IMR-90 (cell line): ENCODE data around the gene PIK3IP1. TPM values are rescaled to one million over a fixed set of nuclear protein-coding genes. Genes with fewer than 3 reads are reported as not detected.

Experiments
- ATAC-seq: fragments of 200-7000 bp; cut with Tn5 transposase; 2 replicates; pipeline ENCODE4 v1.9.1; 2020; ENCODE audit warnings: low read depth, mild to moderate bottlenecking, moderate library complexity
- BruUV-seq: library from RNA; stranded (reverse); fragments of 400-500 nt; replicated peaks from 2 replicates; lab custom pipeline; 2021; lab: Mats Ljungman, UMichigan
- CTCF ChIA-PET: fragments of 300-600 bp; formaldehyde crosslinking; extraction: SDS; loops from one replicate; lab custom pipeline; 2021; ENCODE audit warnings: antibody characterized with exemption; lab: Yijun Ruan, JAX
- POLR2A ChIA-PET: fragments of 300-600 bp; sonication (Branson Sonifier 250); formaldehyde crosslinking; loops from one replicate; lab custom pipeline; 2022; ENCODE audit warnings: antibody characterized with exemption; ENCODE audit not compliant: unreplicated experiment; lab: Charles Lee
- DNase-seq: peaks from one replicate; pipeline ENCODE4 v3.0.0; 2013
- H2AFZ ChIP-seq: replicated peaks from 2 replicates; pipeline ENCODE3; 2013; ENCODE audit warnings: low read length, mild to moderate bottlenecking; ENCODE audit not compliant: poor library complexity
- H2AK5ac ChIP-seq: 2 replicates; pipeline ENCODE4 v1.6.1; 2013; ENCODE audit warnings: low read depth, low read length, inconsistent platforms
- H2AK9ac ChIP-seq: replicated peaks from 2 replicates; pipeline ENCODE3; 2013; ENCODE audit warnings: mild to moderate bottlenecking, low read depth, low read length, moderate library complexity; ENCODE audit not compliant: poor library complexity
- H2BK120ac ChIP-seq: 2 replicates; pipeline ENCODE4 v1.6.1; 2013; ENCODE audit warnings: low read depth, low read length, inconsistent platforms
- H2BK15ac ChIP-seq: 3 replicates; pipeline ENCODE4 v1.6.1; 2013; ENCODE audit warnings: low read depth, low read length, inconsistent platforms
- H2BK20ac ChIP-seq: 2 replicates; pipeline ENCODE4 v1.6.1; 2013; ENCODE audit warnings: low read depth, mild to moderate bottlenecking, inconsistent platforms, low read length, moderate library complexity
- H2BK5ac ChIP-seq: 2 replicates; pipeline ENCODE4 v1.6.1; 2013; ENCODE audit warnings: mild to moderate bottlenecking, low read depth, low read length, inconsistent platforms; ENCODE audit not compliant: poor library complexity, severe bottlenecking
- H3K14ac ChIP-seq: replicated peaks from 2 replicates; pipeline ENCODE4 v1.6.1; 2013; ENCODE audit warnings: low read depth, low read length, inconsistent platforms
- H3K18ac ChIP-seq: 2 replicates; pipeline ENCODE4 v1.6.1; 2013; ENCODE audit warnings: low read depth, low read length, control low read depth
- H3K23ac ChIP-seq: 2 replicates; pipeline ENCODE4 v1.6.1; 2013; ENCODE audit warnings: low read depth, low read length, inconsistent platforms
- H3K27ac ChIP-seq: 2 replicates; pipeline ENCODE4 v1.5.1; 2013; ENCODE audit warnings: mild to moderate bottlenecking, control low read depth, low read length; ENCODE audit not compliant: insufficient read depth
- H3K27me3 ChIP-seq: 2 replicates; pipeline ENCODE4 v1.6.1; 2013; ENCODE audit warnings: low read length; ENCODE audit not compliant: control insufficient read depth, insufficient read depth
- H3K36me3 ChIP-seq: 2 replicates; pipeline ENCODE4 v1.6.1; 2013; ENCODE audit warnings: low read length, mixed read lengths; ENCODE audit not compliant: control insufficient read depth, insufficient read depth
- H3K4ac ChIP-seq: 2 replicates; pipeline ENCODE4 v1.6.1; 2013; ENCODE audit warnings: low read depth, low read length, inconsistent platforms
- H3K4me1 ChIP-seq: 2 replicates; pipeline ENCODE4 v1.6.1; 2013; ENCODE audit warnings: low read length, mixed read lengths; ENCODE audit not compliant: control insufficient read depth, insufficient read depth
- H3K4me2 ChIP-seq: 2 replicates; pipeline ENCODE4 v1.6.1; 2013; ENCODE audit warnings: low read depth, mild to moderate bottlenecking, control low read depth, low read length, moderate library complexity
- H3K4me3 ChIP-seq: 2 replicates; pipeline ENCODE4 v1.5.1; 2013; ENCODE audit warnings: low read depth, mild to moderate bottlenecking, control low read depth, low read length, moderate library complexity; ENCODE audit not compliant: insufficient read depth
- H3K56ac ChIP-seq: 2 replicates; pipeline ENCODE4 v1.6.1; 2013; ENCODE audit warnings: low read length, inconsistent platforms; ENCODE audit not compliant: insufficient read depth; ENCODE audit errors: extremely low read depth
- H3K79me1 ChIP-seq, 2 experiments: 2 replicates each; pipeline ENCODE4 v1.6.1; 2013; ENCODE audit warnings: low read length in 2 of 2, inconsistent platforms in 1 of 2, low read depth in 1 of 2
- H3K9ac ChIP-seq: 2 replicates; pipeline ENCODE4 v1.6.1; 2013; ENCODE audit warnings: low read depth, low read length, control low read depth
- H3K9me1 ChIP-seq: 2 replicates; pipeline ENCODE4 v1.6.1; 2013; ENCODE audit warnings: low read length, inconsistent platforms; ENCODE audit not compliant: insufficient read depth
- H3K9me3 ChIP-seq: 2 replicates; pipeline ENCODE4 v1.6.1; 2013; ENCODE audit warnings: low read length; ENCODE audit not compliant: control insufficient read depth, insufficient read depth
- H4K20me1 ChIP-seq: 2 replicates; pipeline ENCODE4 v1.6.1; 2013; ENCODE audit warnings: low read length, inconsistent platforms; ENCODE audit not compliant: insufficient read depth
- H4K5ac ChIP-seq: 2 replicates; pipeline ENCODE4 v1.6.1; 2013; ENCODE audit warnings: mild to moderate bottlenecking, low read depth, low read length, control low read depth
- H4K8ac ChIP-seq, 2 experiments: 2 replicates each; pipeline ENCODE4 v1.6.1; 2013; ENCODE audit warnings: low read depth in 2 of 2, low read length in 2 of 2, control low read depth in 1 of 2, inconsistent platforms in 1 of 2
- H4K91ac ChIP-seq: 2 replicates; pipeline ENCODE4 v1.6.1; 2013; ENCODE audit warnings: low read depth, low read length, inconsistent platforms; ENCODE audit not compliant: insufficient read depth
- ELK1 ChIP-seq: fragments of 150-350 bp; IDR thresholded peaks from 2 replicates; pipeline ENCODE4 v1.6.1; 2016; ENCODE audit warnings: low read depth, mild to moderate bottlenecking, low read length, moderate library complexity, borderline replicate concordance
- MAFK ChIP-seq: IDR thresholded peaks from 2 replicates; pipeline ENCODE4 v1.6.1; 2012; ENCODE audit warnings: low read depth, low read length, improper control_type of control experiment
- MXI1 ChIP-seq: IDR thresholded peaks from 2 replicates; pipeline ENCODE4 v1.6.1; 2012; ENCODE audit warnings: low read depth, mild to moderate bottlenecking, low read length, moderate library complexity, borderline replicate concordance
- POLR2A ChIP-seq: IDR thresholded peaks from 2 replicates; pipeline ENCODE4 v1.6.1; 2012; ENCODE audit warnings: mild to moderate bottlenecking, low read depth, low read length
- RCOR1 ChIP-seq: IDR thresholded peaks from 2 replicates; pipeline ENCODE4 v1.6.1; 2012; ENCODE audit warnings: mild to moderate bottlenecking, low read length, improper control_type of control experiment; ENCODE audit not compliant: insufficient replicate concordance
- SMC3 ChIP-seq: fragments of 150-350 bp; IDR thresholded peaks from 2 replicates; pipeline ENCODE4 v1.6.1; 2016; ENCODE audit warnings: low read depth, mild to moderate bottlenecking, antibody characterized with exemption, low read length, moderate library complexity
- WGBS, 2 experiments: methylation state at CpG; one replicate each; pipeline versions ENCODE4 v1.1.5 to v1.1.7; 2013; ENCODE audit warnings: missing lambda C conversion rate in 2 of 2; ENCODE audit not compliant: insufficient read length in 1 of 2; ENCODE audit errors: extremely low coverage in 2 of 2; 5-methylcytosine and 5-hydroxymethylcytosine counted together
- dilution Hi-C: fragments of 300-500 bp; cut with HindIII; formaldehyde crosslinking; loops from one replicate; pipeline ENCODE4 v1.14.3; 2018; ENCODE audit warnings: low sequenced_read_pairs; ENCODE audit not compliant: unreplicated experiment
- in situ Hi-C: fragments of 300-500 bp; cut with MboI; formaldehyde crosslinking; loops from 3 replicates; pipeline ENCODE4 v1.14.3; 2019; ENCODE audit warnings: low sequenced_read_pairs, inconsistent platforms, mixed read lengths
- intact Hi-C: fragments of 100-400 bp; cut with micrococcal nuclease; formaldehyde crosslinking; loops from 2 replicates; pipeline ENCODE4 v1.10.0; 2022
- polyA plus RNA-seq, 3 experiments: library from polyadenylated mRNA; depleted of rRNA; stranded (reverse); fragments of >200 nt; gene quantifications; 2 replicates each; pipeline ENCODE4 v1.2.3, GENCODE V29; 2012; ENCODE audit warnings: low replicate concordance in 1 of 3
- total RNA-seq: library from RNA; depleted of rRNA; stranded (reverse); fragments of >200 nt; gene quantifications from 2 replicates; pipeline ENCODE4 v1.2.3, GENCODE V29; 2012
- TF ChIP-seq, protein P1 (sequence below): fragments of 150-350 bp; IDR thresholded peaks from 2 replicates; pipeline ENCODE4 v1.6.1; 2017; ENCODE audit warnings: mild to moderate bottlenecking, antibody characterized with exemption, low read length, low read depth

The PIK3IP1 gene
- total and polyA plus RNA-seq, 2 of the 4 experiments (the other 2 are of a cell fraction) = 12.9 to 17.6 TPM

DNA sequence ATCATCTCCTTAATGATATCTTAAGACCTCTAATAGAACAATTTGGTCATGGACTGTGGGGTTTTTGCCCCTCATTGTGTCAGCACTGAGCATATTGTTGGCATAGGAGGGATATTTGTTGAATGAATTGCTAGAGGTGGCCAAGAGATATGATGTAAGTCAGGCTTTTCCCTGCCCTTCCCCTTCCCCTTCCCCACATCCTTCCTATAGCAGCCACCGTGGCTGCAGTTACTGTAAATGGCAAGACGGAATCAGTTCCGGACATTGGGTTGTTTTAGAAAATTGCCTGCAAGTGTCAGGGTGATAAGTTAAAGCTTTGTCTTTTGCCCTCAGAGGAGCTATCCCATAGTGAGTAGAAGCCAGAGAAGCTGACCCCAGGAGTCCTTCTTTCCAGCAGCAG lies 57.2 kb downstream of the PIK3IP1 start:
- ChIA-PET CTCF (no interaction called here), POLR2A (no interaction called here)
- dilution Hi-C loops = no loop called here
- Histone ChIP-seq H3K9me1 (peaks cover 14% of the 10 kb centered on the region), H3K79me1 (peaks cover 27 to 38% of the 10 kb centered on the region in 2 experiments), H2BK120ac (no peak overlapping the region), H3K56ac (no peak overlapping the region), H3K4me2 (no peak overlapping the region), H3K27me3 (no peaks in the 10 kb centered on the region), H2BK5ac (no peak overlapping the region), H3K14ac (0 out of 2 replicates have a peak overlapping the region, but pooled peaks have one; percentile 25), H2BK15ac (no peak overlapping the region; the same call in 2 of the 3 replicates), H3K18ac (no peak overlapping the region), H2AK9ac (no peak overlapping the region), H3K23ac (peak overlapping the region; percentile 45; the same call in 1 of the 2 replicates), H3K4me1 (peaks cover 12% of the 10 kb centered on the region), H3K4ac (no peak overlapping the region), H3K36me3 (no peaks in the 10 kb centered on the region; the same call in 1 of the 2 replicates), H2AK5ac (no peak overlapping the region), H2AFZ (no peak overlapping the region), H4K8ac (no peak overlapping the region; a peak in 1 of 4 replicates), H3K27ac (no peak overlapping the region), H3K9ac (no peak overlapping the region), H3K4me3 (no peak overlapping the region), H4K91ac (no peak overlapping the region), H4K5ac (no peak overlapping the region), H2BK20ac (0 out of 2 replicates have a peak overlapping the region, but pooled peaks have one; percentile 14), H3K9me3 (no peaks in the 10 kb centered on the region), H4K20me1 (no peaks in the 10 kb centered on the region)
- no TSS peak for BruUV-seq
- no peak for TF ChIP-seq RCOR1
- TF ChIP-seq, protein P1, sequence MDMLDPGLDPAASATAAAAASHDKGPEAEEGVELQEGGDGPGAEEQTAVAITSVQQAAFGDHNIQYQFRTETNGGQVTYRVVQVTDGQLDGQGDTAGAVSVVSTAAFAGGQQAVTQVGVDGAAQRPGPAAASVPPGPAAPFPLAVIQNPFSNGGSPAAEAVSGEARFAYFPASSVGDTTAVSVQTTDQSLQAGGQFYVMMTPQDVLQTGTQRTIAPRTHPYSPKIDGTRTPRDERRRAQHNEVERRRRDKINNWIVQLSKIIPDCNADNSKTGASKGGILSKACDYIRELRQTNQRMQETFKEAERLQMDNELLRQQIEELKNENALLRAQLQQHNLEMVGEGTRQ = no peak
- no peak for TF ChIP-seq ELK1
- TF ChIP-seq MXI1 = no peak
- TF ChIP-seq MAFK = no peak
- TF ChIP-seq POLR2A = no peak
- TF ChIP-seq SMC3 = no peak
- no CpG with 5 or more reads among the region's 3 CpGs for WGBS, 2 experiments
- in situ Hi-C loops = loop anchor here (10.0 kb wide), 2 partner anchors 120 to 290 kb away; no protein-coding TSS in a partner anchor
- DNase-seq (no peak), ATAC-seq (no peak)
- intact Hi-C loops = no loop called here
